HEK293 (cell line): ENCODE measurements around the gene CELF6.
A peak's percentile ranks its signal among the peaks of the same experiment; 100 is the strongest.

Experiments used
- GLI2 ChIP-seq: fragments of 450-650 bp; formaldehyde crosslinking; IDR thresholded peaks from 2 replicates; pipeline ENCODE4; 2017; ENCODE audit warnings: missing biosample characterization, missing genetic modification characterization, low read depth, borderline replicate concordance
- HOXA7 ChIP-seq: sonication (generic); formaldehyde crosslinking; IDR thresholded peaks from 2 replicates; pipeline ENCODE4 v1.8.1; 2022; ENCODE audit warnings: missing genetic modification reagents, borderline replicate concordance
- HOXD13 ChIP-seq: sonication (generic); formaldehyde crosslinking; IDR thresholded peaks from 2 replicates; pipeline ENCODE4 v1.8.0; 2022; ENCODE audit warnings: missing genetic modification reagents, borderline replicate concordance
- MYNN ChIP-seq: fragments of 450-650 bp; formaldehyde crosslinking; IDR thresholded peaks from 2 replicates; pipeline ENCODE4 v1.5.1; 2016; ENCODE audit warnings: missing biosample characterization, missing genetic modification characterization, borderline replicate concordance
- OVOL3 ChIP-seq: fragments of 450-650 bp; formaldehyde crosslinking; IDR thresholded peaks from 2 replicates; pipeline ENCODE4 v1.5.1; 2016; ENCODE audit warnings: missing biosample characterization, missing genetic modification characterization
- TCF7L2 ChIP-seq: IDR thresholded peaks from 2 replicates; pipeline ENCODE4 v1.6.1; 2011; ENCODE audit warnings: low read depth, mild to moderate bottlenecking, inconsistent platforms, low read length, moderate library complexity, borderline replicate concordance
- ZBTB1 ChIP-seq: fragments of 450-650 bp; formaldehyde crosslinking; IDR thresholded peaks from 2 replicates; pipeline ENCODE4 v1.5.1; 2016; ENCODE audit warnings: missing biosample characterization, missing genetic modification characterization
- ZBTB7A ChIP-seq: fragments of 450-650 bp; formaldehyde crosslinking; IDR thresholded peaks from 2 replicates; pipeline ENCODE4 v1.5.1; 2016; ENCODE audit warnings: low read depth, missing biosample characterization, missing genetic modification characterization
- ZFP37 ChIP-seq: fragments of 450-650 bp; formaldehyde crosslinking; IDR thresholded peaks from 2 replicates; pipeline ENCODE4 v1.5.1; 2016; ENCODE audit warnings: missing biosample characterization, missing genetic modification characterization
- ZNF114 ChIP-seq: fragments of 450-650 bp; formaldehyde crosslinking; IDR thresholded peaks from 2 replicates; pipeline ENCODE4 v1.5.0; 2017; ENCODE audit warnings: missing biosample characterization, missing genetic modification characterization
- ZNF174 ChIP-seq: fragments of 450-650 bp; formaldehyde crosslinking; IDR thresholded peaks from 2 replicates; pipeline ENCODE4 v1.5.0; 2017; ENCODE audit warnings: missing biosample characterization, mild to moderate bottlenecking, missing genetic modification characterization
- ZNF175 ChIP-seq: fragments of 450-650 bp; formaldehyde crosslinking; IDR thresholded peaks from 2 replicates; pipeline ENCODE4 v1.5.1; 2016; ENCODE audit warnings: missing biosample characterization, missing genetic modification characterization
- ZNF223 ChIP-seq: fragments of 450-650 bp; formaldehyde crosslinking; IDR thresholded peaks from 2 replicates; pipeline ENCODE4 v1.5.1; 2016; ENCODE audit warnings: missing biosample characterization, missing genetic modification characterization
- ZNF274 ChIP-seq, 2 experiments: fragments of 200-500 bp in 1 of 2; fragments of 450-650 bp in 1 of 2; sonication (Bioruptor generic) in 1 of 2; formaldehyde crosslinking in 1 of 2; IDR thresholded peaks; 2 replicates each; pipeline versions ENCODE4 v1.5.1 to v1.6.1; 2014 to 2016; ENCODE audit warnings: borderline replicate concordance in 1 of 2, inconsistent platforms in 1 of 2, low read length in 1 of 2, missing biosample characterization in 1 of 2, missing genetic modification characterization in 1 of 2
- ZNF366 ChIP-seq: fragments of 450-650 bp; formaldehyde crosslinking; conservative IDR thresholded peaks from 2 replicates; pipeline ENCODE4 v1.5.1; 2016; ENCODE audit warnings: missing biosample characterization, missing genetic modification characterization
- ZNF416 ChIP-seq: fragments of 450-650 bp; formaldehyde crosslinking; IDR thresholded peaks from 2 replicates; pipeline ENCODE4 v1.5.1; 2016; ENCODE audit warnings: missing biosample characterization, missing genetic modification characterization
- ZNF623 ChIP-seq: fragments of 450-650 bp; formaldehyde crosslinking; IDR thresholded peaks from 2 replicates; pipeline ENCODE4 v1.5.1; 2016; ENCODE audit warnings: missing biosample characterization, missing genetic modification characterization
- ZNF626 ChIP-seq: fragments of 450-650 bp; sonication (Bioruptor Pico); formaldehyde crosslinking; IDR thresholded peaks from 2 replicates; pipeline ENCODE4 v1.5.1; 2018; ENCODE audit warnings: missing biosample characterization, missing genetic modification characterization, inconsistent platforms
- ZNF658 ChIP-seq: fragments of 450-650 bp; formaldehyde crosslinking; IDR thresholded peaks from 2 replicates; pipeline ENCODE4; 2016; ENCODE audit warnings: missing biosample characterization, missing genetic modification characterization
- ZNF660 ChIP-seq: fragments of 450-650 bp; IDR thresholded peaks from 2 replicates; pipeline ENCODE4 v1.5.1; 2018; ENCODE audit warnings: missing biosample characterization, mild to moderate bottlenecking, missing genetic modification characterization
- ZNF76 ChIP-seq: fragments of 450-650 bp; formaldehyde crosslinking; IDR thresholded peaks from 2 replicates; pipeline ENCODE4; 2016; ENCODE audit warnings: low read depth, missing biosample characterization, missing genetic modification characterization, borderline replicate concordance
- ZNF837 ChIP-seq: fragments of 450-650 bp; formaldehyde crosslinking; IDR thresholded peaks from 2 replicates; pipeline ENCODE4 v1.5.1; 2016; ENCODE audit warnings: missing biosample characterization, missing genetic modification characterization
- TF ChIP-seq, protein P1 (sequence below): fragments of 450-650 bp; formaldehyde crosslinking; IDR thresholded peaks from 2 replicates; pipeline ENCODE4 v1.5.1; 2017; ENCODE audit warnings: missing biosample characterization, mild to moderate bottlenecking, missing genetic modification characterization, moderate library complexity
- TF ChIP-seq, protein P2 (sequence below): fragments of 450-650 bp; formaldehyde crosslinking; IDR thresholded peaks from 2 replicates; pipeline ENCODE4 v1.5.1; 2016; ENCODE audit warnings: missing biosample characterization, missing genetic modification characterization
- TF ChIP-seq, protein P3 (sequence below): fragments of 450-650 bp; formaldehyde crosslinking; IDR thresholded peaks from 2 replicates; pipeline ENCODE4 v1.5.1; 2016; ENCODE audit warnings: missing biosample characterization, missing genetic modification characterization
- TF ChIP-seq, protein P4 (sequence below): fragments of 450-650 bp; formaldehyde crosslinking; IDR thresholded peaks from 2 replicates; pipeline ENCODE4 v1.5.1; 2016; ENCODE audit warnings: missing biosample characterization, missing genetic modification characterization
- TF ChIP-seq, protein P5 (sequence below): fragments of 450-650 bp; formaldehyde crosslinking; IDR thresholded peaks from 2 replicates; pipeline ENCODE4 v1.5.1; 2016; ENCODE audit warnings: missing biosample characterization, missing genetic modification characterization

The CELF6 gene

DNA sequence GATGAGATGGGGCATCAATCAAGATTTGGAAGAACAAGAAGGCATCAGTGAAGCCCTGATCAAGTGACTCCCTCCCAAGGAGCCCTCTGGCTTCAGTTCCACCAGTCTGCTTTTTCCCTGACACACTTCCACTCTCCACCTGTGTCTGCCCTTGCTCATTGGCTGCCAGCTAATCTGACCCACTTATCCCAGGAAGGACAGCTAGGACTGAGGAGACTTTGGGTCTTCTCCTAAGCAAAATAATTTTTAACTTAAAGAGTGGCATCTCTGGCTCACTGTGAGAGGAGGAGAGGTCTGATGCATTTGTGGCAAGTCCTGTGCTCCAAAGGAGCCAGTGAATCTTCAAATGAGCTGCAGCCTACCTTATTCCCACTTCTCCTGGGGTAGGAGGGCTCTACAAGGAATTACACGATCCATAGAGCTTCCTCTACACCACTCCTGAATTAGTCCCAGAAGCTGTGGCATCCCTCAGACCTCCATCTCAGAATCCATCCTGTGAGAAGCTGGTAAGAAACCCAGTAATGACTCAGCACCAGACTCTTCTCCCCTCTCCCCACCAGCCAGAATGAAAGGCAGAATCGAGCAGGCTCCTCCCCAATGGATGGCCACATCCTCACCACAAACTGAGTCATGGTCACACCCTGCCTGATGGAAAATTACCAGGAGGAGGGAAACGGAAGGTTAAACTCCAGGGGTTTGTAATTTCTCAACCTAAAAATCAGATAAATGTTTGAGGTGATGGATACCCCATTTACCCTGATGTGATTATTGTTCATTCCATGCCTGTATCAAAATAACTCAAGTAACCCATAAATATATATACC is 82.7 kb downstream of the CELF6 start (continued):
- TF ChIP-seq, protein P1, sequence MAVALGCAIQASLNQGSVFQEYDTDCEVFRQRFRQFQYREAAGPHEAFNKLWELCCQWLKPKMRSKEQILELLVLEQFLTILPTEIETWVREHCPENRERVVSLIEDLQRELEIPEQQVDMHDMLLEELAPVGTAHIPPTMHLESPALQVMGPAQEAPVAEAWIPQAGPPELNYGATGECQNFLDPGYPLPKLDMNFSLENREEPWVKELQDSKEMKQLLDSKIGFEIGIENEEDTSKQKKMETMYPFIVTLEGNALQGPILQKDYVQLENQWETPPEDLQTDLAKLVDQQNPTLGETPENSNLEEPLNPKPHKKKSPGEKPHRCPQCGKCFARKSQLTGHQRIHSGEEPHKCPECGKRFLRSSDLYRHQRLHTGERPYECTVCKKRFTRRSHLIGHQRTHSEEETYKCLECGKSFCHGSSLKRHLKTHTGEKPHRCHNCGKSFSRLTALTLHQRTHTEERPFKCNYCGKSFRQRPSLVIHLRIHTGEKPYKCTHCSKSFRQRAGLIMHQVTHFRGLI (tag by site-specific recombination): peak; percentile 51; the same call in 1 of the 2 replicates
- no peak for TF ChIP-seq ZBTB7A
- no peak for TF ChIP-seq ZNF223 (tag by site-specific recombination)
- peak; percentile 57 for TF ChIP-seq ZNF366 (tag by site-specific recombination)
- no peak for TF ChIP-seq ZNF114 (tag by site-specific recombination)
- no peak for TF ChIP-seq ZNF623 (tag by site-specific recombination)
- TF ChIP-seq ZBTB1 (tag by site-specific recombination): no peak
- no peak for TF ChIP-seq ZNF76 (tag by site-specific recombination)
- TF ChIP-seq MYNN (tag by site-specific recombination): no peak
- no peak for TF ChIP-seq HOXA7 (CRISPR knock-in tag)
- TF ChIP-seq ZNF658 (tag by site-specific recombination): no peak
- no peak for TF ChIP-seq TCF7L2
- TF ChIP-seq, protein P2, sequence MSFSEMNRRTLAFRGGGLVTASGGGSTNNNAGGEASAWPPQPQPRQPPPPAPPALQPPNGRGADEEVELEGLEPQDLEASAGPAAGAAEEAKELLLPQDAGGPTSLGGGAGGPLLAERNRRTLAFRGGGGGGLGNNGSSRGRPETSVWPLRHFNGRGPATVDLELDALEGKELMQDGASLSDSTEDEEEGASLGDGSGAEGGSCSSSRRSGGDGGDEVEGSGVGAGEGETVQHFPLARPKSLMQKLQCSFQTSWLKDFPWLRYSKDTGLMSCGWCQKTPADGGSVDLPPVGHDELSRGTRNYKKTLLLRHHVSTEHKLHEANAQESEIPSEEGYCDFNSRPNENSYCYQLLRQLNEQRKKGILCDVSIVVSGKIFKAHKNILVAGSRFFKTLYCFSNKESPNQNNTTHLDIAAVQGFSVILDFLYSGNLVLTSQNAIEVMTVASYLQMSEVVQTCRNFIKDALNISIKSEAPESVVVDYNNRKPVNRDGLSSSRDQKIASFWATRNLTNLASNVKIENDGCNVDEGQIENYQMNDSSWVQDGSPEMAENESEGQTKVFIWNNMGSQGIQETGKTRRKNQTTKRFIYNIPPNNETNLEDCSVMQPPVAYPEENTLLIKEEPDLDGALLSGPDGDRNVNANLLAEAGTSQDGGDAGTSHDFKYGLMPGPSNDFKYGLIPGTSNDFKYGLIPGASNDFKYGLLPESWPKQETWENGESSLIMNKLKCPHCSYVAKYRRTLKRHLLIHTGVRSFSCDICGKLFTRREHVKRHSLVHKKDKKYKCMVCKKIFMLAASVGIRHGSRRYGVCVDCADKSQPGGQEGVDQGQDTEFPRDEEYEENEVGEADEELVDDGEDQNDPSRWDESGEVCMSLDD (tag by site-specific recombination): no peak
- peak; percentile 91 for TF ChIP-seq ZNF660 (tag by site-specific recombination)
- TF ChIP-seq HOXD13 (CRISPR knock-in tag): no peak
- no peak for TF ChIP-seq GLI2 (tag by site-specific recombination)
- TF ChIP-seq ZNF174 (tag by site-specific recombination): no peak
- no peak for TF ChIP-seq OVOL3 (tag by site-specific recombination)
- no peak for TF ChIP-seq ZNF626 (tag by site-specific recombination)
- TF ChIP-seq, protein P3, sequence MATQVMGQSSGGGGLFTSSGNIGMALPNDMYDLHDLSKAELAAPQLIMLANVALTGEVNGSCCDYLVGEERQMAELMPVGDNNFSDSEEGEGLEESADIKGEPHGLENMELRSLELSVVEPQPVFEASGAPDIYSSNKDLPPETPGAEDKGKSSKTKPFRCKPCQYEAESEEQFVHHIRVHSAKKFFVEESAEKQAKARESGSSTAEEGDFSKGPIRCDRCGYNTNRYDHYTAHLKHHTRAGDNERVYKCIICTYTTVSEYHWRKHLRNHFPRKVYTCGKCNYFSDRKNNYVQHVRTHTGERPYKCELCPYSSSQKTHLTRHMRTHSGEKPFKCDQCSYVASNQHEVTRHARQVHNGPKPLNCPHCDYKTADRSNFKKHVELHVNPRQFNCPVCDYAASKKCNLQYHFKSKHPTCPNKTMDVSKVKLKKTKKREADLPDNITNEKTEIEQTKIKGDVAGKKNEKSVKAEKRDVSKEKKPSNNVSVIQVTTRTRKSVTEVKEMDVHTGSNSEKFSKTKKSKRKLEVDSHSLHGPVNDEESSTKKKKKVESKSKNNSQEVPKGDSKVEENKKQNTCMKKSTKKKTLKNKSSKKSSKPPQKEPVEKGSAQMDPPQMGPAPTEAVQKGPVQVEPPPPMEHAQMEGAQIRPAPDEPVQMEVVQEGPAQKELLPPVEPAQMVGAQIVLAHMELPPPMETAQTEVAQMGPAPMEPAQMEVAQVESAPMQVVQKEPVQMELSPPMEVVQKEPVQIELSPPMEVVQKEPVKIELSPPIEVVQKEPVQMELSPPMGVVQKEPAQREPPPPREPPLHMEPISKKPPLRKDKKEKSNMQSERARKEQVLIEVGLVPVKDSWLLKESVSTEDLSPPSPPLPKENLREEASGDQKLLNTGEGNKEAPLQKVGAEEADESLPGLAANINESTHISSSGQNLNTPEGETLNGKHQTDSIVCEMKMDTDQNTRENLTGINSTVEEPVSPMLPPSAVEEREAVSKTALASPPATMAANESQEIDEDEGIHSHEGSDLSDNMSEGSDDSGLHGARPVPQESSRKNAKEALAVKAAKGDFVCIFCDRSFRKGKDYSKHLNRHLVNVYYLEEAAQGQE (tag by site-specific recombination): no peak
- no peak for TF ChIP-seq ZNF837
- no peak for TF ChIP-seq ZNF175 (tag by site-specific recombination)
- no peak for TF ChIP-seq ZNF416 (tag by site-specific recombination)
- TF ChIP-seq, protein P4, sequence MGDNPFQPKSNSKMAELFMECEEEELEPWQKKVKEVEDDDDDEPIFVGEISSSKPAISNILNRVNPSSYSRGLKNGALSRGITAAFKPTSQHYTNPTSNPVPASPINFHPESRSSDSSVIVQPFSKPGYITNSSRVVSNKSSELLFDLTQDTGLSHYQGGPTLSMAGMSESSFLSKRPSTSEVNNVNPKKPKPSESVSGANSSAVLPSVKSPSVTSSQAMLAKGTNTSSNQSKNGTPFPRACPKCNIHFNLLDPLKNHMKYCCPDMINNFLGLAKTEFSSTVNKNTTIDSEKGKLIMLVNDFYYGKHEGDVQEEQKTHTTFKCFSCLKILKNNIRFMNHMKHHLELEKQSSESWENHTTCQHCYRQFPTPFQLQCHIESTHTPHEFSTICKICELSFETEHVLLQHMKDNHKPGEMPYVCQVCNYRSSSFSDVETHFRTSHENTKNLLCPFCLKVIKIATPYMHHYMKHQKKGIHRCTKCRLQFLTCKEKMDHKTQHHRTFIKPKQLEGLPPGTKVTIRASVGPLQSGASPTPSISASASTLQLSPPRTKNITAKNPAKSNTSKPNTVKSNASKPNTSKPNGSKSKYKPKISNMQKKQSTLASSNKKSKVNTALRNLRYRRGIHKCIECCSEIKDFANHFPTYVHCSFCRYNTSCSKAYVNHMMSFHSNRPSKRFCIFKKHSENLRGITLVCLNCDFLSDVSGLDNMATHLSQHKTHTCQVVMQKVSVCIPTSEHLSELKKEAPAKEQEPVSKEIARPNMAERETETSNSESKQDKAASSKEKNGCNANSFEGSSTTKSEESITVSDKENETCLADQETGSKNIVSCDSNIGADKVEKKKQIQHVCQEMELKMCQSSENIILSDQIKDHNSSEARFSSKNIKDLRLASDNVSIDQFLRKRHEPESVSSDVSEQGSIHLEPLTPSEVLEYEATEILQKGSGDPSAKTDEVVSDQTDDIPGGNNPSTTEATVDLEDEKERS (tag by site-specific recombination): no peak
- TF ChIP-seq ZFP37: no peak
- TF ChIP-seq ZNF274 (IDR thresholded peaks at IDR 0.05; ENCODE audit: low read length): no peak
- TF ChIP-seq ZNF274 (tag by site-specific recombination; IDR thresholded peaks at IDR 0.05; ENCODE audit: borderline replicate concordance): no peak
- TF ChIP-seq, protein P5, sequence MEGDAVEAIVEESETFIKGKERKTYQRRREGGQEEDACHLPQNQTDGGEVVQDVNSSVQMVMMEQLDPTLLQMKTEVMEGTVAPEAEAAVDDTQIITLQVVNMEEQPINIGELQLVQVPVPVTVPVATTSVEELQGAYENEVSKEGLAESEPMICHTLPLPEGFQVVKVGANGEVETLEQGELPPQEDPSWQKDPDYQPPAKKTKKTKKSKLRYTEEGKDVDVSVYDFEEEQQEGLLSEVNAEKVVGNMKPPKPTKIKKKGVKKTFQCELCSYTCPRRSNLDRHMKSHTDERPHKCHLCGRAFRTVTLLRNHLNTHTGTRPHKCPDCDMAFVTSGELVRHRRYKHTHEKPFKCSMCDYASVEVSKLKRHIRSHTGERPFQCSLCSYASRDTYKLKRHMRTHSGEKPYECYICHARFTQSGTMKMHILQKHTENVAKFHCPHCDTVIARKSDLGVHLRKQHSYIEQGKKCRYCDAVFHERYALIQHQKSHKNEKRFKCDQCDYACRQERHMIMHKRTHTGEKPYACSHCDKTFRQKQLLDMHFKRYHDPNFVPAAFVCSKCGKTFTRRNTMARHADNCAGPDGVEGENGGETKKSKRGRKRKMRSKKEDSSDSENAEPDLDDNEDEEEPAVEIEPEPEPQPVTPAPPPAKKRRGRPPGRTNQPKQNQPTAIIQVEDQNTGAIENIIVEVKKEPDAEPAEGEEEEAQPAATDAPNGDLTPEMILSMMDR (tag by site-specific recombination): no peak
